ENCODE results near the gene AP1B1.
"Not testable (repeated sequence)": the region's sequence is repeated elsewhere in the genome, so short reads cannot be mapped to it uniquely, and the experiment has no call there.

The AP1B1 gene

DNA sequence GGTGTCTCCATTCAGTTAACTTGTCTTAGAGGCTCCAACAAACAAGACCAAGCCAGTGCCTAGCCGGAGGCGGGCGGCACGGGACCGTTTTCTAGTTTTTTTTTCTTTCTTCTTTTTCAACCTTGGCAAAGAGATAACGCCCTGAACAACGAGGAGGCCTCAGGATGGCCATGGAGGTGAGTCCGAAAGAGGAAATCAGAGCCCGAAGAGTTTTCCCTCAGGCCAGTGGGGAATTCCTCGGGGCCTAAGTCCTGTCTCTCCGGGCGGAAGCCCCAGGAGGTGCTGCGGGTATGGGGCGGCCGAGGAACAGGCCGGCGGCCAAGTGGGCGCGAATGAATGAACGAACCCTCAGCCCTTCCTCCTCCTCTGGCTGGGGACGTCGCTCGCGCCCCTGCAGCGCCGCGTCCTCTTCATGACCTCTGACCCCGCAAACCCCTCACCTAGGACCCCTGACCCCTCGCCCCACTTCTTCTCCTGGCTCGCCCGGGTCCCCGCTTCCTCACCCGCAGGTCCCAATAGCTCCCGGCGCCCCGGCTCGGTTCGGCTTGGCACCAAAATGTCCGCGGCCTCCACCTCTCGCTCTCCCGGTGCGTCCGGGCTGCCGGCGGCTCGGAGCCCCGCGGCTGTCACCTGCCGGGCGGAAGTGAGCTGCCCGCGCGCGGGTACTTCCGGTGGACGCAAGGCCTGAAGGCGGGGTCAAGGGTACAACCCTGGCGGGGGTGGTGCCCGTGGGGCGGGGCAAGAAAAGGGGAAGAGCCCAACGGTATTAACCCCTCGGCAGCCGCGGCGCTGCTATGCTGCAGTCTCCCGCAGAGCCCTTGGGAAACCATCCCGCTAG lies at the start of gene AP1B1:
TSS of gene AP1B1 (minus strand) at position 650 of the 838 bp plus-strand sequence. CDS start 21,327 bp downstream, outside the sequence.
- H3K27me3 Mint-ChIP-seq (ENCODE audit: low read depth), result no peaks in the 10 kb centered on the region
- H3K4me3 Mint-ChIP-seq, result peak within 1 kb of the TSS; percentile 92
- peaks cover 16% of the 10 kb centered on the region for H3K36me3 Mint-ChIP-seq (ENCODE audit: low read depth)
- H3K4me1 Mint-ChIP-seq (ENCODE audit: low read depth), result peaks cover 21% of the 10 kb centered on the region
- peak; percentile 96 for DNase-seq (ENCODE audit: low spot score)
- H3K27ac Mint-ChIP-seq, result peak within 1 kb of the TSS; percentile 83
- H3K9me3 Mint-ChIP-seq, result no peaks in the 10 kb centered on the region

DNA sequence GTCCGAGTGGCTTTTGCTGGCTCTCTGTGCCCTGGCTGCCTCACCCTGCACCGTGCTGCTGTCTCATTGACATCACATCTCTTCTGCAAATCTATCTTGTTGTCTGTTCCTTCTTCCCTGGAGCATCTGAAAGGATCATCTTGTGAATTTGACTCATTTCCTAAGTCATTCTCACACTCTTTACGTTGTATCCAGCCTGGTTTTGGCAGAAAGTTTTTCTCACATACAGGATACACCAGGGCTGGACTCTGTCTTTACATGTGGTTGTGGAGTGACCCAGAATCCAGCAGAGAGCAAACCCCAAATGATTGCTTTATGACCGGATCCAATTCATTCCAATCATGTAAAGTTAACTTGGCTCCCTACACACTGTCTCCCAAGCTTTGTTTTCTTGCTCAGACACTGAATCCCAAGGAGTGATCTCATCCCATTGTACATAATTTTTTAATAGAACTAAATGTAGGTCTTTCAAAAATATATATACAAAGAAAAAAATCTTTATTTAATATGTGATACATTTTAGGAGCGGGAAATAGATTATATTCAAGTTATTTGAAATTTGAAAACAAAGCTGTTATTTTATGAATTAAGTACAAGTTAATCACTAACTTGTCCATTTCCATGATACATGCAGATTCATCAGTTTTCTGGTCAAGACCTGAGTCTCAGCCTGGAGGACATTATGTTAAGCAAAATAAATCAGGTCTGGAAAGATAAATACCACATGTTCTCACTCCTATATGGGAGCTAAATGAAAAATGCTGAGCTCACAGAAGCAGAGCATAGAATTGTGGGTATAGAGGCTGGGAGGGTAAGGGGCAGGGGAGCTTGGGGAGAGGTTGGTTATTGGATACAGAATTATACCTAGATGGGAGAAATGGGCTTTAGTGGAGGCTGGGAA lies 47.1 kb upstream of the AP1B1 start:
- Mint-ChIP-seq H3K9me3 (no peaks in the 10 kb centered on the region), H3K4me1 (ENCODE audit: low read depth) (no peaks in the 10 kb centered on the region), H3K27ac (no peak overlapping the region), H3K36me3 (ENCODE audit: low read depth) (no peaks in the 10 kb centered on the region), H3K27me3 (ENCODE audit: low read depth) (peaks cover 39% of the 10 kb centered on the region), H3K4me3 (no peak overlapping the region)
- no peak for DNase-seq (ENCODE audit: low spot score)

DNA sequence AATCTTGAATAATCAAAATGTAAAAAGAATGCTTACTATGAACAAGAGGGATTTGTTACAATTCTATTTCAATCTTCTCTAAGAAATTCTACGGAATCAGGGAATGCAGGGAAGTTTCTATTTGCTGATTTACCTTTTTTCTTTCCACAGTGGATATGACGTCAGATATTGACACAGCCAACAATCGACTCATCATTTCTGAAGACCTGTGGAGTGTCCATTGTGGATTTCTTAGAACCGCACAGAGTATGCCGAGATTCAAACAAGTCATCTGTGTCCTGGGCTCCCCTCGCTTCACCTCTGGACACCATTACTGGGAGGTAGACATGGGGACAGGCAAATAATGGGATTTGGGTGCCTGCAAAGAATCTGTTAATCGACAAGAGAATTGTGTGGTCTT lies 45.9 kb upstream of the AP1B1 start:
- Mint-ChIP-seq H3K4me3 (no peak overlapping the region), H3K9me3 (no peaks in the 10 kb centered on the region), H3K4me1 (ENCODE audit: low read depth) (no peaks in the 10 kb centered on the region), H3K27me3 (ENCODE audit: low read depth) (peaks cover 46% of the 10 kb centered on the region), H3K27ac (no peak overlapping the region), H3K36me3 (ENCODE audit: low read depth) (no peaks in the 10 kb centered on the region)
- DNase-seq (ENCODE audit: low spot score), result no peak

DNA sequence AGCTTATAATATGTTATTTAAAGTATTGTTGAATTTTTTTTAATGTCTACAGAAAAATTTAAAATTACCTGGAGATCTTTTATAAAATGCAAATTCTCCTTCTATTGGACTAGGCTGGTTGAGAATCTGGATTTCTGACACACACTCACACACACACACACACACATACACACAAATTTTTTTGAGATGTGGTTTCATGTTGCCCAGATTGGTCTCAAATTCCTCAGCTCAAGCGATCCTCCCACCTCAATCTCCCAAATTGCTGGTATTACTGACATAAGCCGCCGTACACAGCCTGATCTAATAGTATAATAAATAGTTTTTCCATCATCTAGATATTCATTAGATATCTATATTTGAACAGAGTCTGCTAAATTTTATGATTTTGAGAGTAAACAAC lies 45.5 kb upstream of the AP1B1 start:
- Mint-ChIP-seq H3K4me3 (no peak overlapping the region), H3K27ac (no peak overlapping the region), H3K27me3 (ENCODE audit: low read depth) (peaks cover 49% of the 10 kb centered on the region), H3K4me1 (ENCODE audit: low read depth) (no peaks in the 10 kb centered on the region), H3K9me3 (no peaks in the 10 kb centered on the region), H3K36me3 (ENCODE audit: low read depth) (no peaks in the 10 kb centered on the region)
- DNase-seq (ENCODE audit: low spot score), result no peak

DNA sequence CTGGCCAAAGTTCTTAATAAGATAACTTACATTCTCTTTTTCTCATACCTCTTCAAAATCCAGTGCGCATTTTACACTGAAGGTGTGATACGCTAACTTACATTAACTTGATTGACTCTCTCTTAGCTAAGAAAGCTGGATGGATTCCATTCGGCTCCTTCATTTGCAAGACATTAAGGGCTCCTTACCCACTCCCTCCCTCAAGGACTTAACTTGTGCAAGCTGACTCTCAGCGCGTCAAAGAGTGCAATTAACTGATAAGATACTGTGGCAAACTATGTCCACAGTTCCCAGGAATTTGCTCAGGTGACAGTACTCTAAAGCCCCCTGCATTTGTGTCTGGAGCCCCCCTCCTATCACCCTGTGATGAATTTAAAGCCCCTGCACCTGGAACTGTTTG lies 43.6 kb upstream of the AP1B1 start:
- Mint-ChIP-seq H3K4me3 (no peak overlapping the region), H3K27me3 (ENCODE audit: low read depth) (peaks cover 58% of the 10 kb centered on the region), H3K9me3 (no peaks in the 10 kb centered on the region), H3K27ac (no peak overlapping the region), H3K4me1 (ENCODE audit: low read depth) (no peaks in the 10 kb centered on the region), H3K36me3 (ENCODE audit: low read depth) (no peaks in the 10 kb centered on the region)
- no peak for DNase-seq (ENCODE audit: low spot score)

DNA sequence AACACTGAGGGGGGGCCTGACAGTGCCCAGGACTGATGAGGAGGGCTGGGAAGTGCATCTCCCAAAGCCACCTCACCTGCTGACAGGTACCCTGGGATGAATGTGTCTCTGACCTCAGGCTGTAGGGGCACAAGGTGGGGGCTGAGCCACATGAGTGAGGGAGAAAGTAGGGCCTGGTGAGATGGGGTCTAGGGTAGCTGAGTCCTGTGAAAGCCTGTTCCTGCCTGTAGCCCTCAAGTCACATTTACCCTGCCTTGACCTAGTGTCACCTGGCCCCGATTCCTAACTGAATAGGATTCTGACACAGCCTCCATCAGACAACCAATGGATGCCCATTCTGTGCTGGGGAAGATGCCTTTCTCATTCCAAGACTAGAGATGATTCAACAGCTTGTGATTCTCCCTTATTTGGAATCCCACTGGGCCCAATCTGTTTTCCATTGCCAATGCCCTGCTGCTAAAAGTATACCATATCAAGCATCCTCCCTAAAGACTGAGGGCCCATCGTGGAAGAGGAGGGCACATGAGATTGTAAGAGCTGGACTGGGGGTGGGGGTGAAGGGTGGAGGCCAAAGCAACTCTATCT lies 38.9 kb upstream of the AP1B1 start:
- Mint-ChIP-seq H3K4me1 (ENCODE audit: low read depth) (peaks cover 2% of the 10 kb centered on the region), H3K27ac (no peak overlapping the region), H3K36me3 (ENCODE audit: low read depth) (no peaks in the 10 kb centered on the region), H3K9me3 (no peaks in the 10 kb centered on the region), H3K27me3 (ENCODE audit: low read depth) (peaks cover 39% of the 10 kb centered on the region), H3K4me3 (no peak overlapping the region)
- no peak for DNase-seq (ENCODE audit: low spot score)

DNA sequence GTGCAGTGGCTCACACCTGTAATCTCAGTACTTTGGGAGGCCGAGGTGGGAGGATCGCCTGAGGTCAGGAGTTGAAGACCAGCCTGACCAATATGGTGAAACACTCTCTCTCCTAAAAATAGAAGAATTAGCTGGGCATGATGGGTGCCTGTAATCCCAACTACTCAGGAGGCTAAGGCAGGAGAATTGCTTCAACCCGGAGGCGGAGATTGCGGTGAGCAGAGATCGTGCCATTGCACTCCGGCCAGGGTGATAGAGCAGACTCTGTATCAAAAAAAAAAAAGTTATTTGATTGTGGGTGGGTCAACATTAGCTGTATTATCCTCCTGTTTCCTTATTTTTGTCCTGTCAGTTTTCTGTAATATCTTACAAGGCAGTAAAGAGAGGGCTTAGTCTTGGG lies 38.1 kb upstream of the AP1B1 start:
- no peak overlapping the region for H3K4me3 Mint-ChIP-seq
- H3K4me1 Mint-ChIP-seq (ENCODE audit: low read depth), result peaks cover 4% of the 10 kb centered on the region
- H3K27me3 Mint-ChIP-seq (ENCODE audit: low read depth), result peaks cover 34% of the 10 kb centered on the region
- DNase-seq (ENCODE audit: low spot score), result no peak
- H3K36me3 Mint-ChIP-seq (ENCODE audit: low read depth), result no peaks in the 10 kb centered on the region
- H3K27ac Mint-ChIP-seq, result no peak overlapping the region
- H3K9me3 Mint-ChIP-seq, result no peaks in the 10 kb centered on the region

DNA sequence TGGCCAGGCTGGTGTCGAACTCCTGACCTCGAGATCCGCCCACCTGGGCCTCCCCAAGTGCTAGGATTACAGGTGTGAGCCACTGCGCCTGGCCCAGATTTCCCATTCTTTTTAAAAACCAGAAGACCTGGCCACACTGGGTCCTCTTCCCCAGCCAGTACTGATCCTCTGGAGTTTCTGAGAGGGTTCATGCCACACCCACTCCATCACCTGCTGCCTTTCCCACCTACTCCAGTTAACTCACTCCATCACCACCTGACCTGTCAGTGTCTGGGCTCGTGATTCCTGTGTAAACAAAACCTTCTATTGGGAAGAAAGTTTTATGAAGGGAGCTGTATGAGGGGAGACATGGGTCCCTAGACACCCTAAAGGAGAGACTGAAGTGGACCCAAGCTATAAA lies 30.3 kb upstream of the AP1B1 start:
- not testable (repeated sequence) for DNase-seq (ENCODE audit: low spot score); H3K4me3 Mint-ChIP-seq; H3K9me3 Mint-ChIP-seq; H3K27me3 Mint-ChIP-seq (ENCODE audit: low read depth); H3K36me3 Mint-ChIP-seq (ENCODE audit: low read depth); H3K27ac Mint-ChIP-seq
- peaks cover 23% of the 10 kb centered on the region for H3K4me1 Mint-ChIP-seq (ENCODE audit: low read depth)

DNA sequence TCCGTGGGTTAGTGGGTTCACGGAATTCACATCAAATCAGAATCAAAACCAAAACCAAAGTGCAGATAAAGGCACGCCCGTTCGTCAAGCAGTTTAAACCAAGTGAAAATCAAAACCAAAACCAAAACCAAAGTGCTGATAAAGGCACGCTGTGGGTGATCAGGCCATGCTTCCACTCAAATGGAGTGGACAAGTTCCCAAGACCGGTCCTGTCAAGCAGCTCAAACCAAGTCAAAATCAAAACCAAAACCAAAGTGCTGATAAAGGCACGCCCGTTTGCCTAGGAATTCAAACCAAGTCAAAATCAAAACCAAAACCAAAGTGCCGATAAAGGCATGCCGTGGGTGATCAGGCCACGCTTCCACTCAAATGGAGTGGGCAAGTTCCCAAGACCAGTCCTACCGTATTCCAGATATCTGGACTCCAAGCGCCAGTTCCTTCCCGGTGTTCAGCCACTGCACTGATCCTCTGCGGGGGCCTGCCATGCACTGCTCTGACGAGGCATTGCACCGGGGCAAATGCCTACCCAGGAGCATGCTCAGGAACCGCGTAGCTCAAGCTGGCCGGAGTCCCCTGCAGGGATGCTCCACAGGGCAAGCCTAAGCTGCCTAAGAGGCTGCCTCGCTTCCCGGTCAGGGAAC lies 26.7 kb upstream of the AP1B1 start:
- H3K36me3 Mint-ChIP-seq (ENCODE audit: low read depth); H3K9me3 Mint-ChIP-seq; H3K27me3 Mint-ChIP-seq (ENCODE audit: low read depth): not testable (repeated sequence)
- Mint-ChIP-seq H3K4me1 (ENCODE audit: low read depth) (peaks cover 34% of the 10 kb centered on the region), H3K4me3 (peak overlapping the region; percentile 84), H3K27ac (peak overlapping the region; percentile 92)
- DNase-seq (ENCODE audit: low spot score), result peak; percentile 78

DNA sequence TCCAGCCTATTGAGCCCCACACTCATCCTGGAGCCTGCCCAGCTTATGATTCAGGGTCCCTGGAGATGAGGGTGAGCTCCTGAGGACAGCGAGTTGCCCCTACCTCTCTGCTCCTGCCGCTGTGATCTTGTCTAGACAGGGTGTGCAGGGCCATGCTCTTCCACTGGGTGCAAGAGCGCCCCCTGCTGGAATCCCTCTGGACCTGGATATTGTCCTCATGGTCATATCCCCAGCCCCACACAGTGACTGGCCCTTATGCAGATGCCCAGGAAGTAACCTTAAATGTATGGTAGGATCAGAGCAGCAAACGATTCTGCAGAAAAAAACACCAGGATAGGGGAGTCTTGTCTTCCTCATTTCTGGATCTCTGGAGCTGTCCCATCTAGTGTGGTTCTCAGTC lies 24.4 kb upstream of the AP1B1 start:
- H3K36me3 Mint-ChIP-seq (ENCODE audit: low read depth), result not testable (repeated sequence)

DNA sequence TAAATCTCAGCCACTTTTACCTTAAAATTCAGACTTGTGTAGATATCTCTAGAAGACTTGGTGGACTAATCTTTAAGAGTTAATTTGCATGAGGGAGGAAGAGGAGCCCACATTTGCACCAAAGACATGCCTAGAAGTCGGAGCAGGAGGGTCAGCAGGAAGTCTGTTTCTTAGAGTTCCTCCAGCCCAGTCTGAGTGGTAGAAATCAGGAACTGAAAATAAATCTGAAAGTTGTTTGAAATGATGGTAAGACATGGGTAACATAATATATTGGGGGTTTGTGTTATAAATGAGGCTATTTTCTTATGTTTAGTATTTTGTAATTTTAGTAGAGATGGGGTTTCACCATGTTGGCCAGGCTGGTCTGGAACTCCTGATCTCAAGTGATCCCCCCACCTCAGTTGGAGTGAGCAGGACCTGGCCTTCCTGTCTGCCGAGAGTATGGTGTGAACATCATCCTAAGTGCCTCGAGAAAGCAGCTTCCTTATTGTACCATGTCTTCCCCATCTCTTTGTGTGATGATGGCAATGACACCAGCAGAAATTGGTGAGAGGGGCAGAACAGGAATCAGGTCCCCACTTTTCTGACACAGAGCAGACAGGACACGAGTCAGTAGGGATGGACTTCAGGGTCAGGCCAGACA lies 23.3 kb upstream of the AP1B1 start:
- H3K27ac Mint-ChIP-seq; H3K9me3 Mint-ChIP-seq; H3K27me3 Mint-ChIP-seq (ENCODE audit: low read depth); H3K36me3 Mint-ChIP-seq (ENCODE audit: low read depth); DNase-seq (ENCODE audit: low spot score); H3K4me3 Mint-ChIP-seq: not testable (repeated sequence)
- H3K4me1 Mint-ChIP-seq (ENCODE audit: low read depth), result peaks cover 45% of the 10 kb centered on the region

More for the DNA sequence above, 24.4 kb upstream of the AP1B1 start:
- H3K27me3 Mint-ChIP-seq (ENCODE audit: low read depth); H3K4me3 Mint-ChIP-seq; H3K9me3 Mint-ChIP-seq; H3K27ac Mint-ChIP-seq: not testable (repeated sequence)
- DNase-seq (ENCODE audit: low spot score), result peak; percentile 23
- H3K4me1 Mint-ChIP-seq (ENCODE audit: low read depth), result peaks cover 40% of the 10 kb centered on the region

DNA sequence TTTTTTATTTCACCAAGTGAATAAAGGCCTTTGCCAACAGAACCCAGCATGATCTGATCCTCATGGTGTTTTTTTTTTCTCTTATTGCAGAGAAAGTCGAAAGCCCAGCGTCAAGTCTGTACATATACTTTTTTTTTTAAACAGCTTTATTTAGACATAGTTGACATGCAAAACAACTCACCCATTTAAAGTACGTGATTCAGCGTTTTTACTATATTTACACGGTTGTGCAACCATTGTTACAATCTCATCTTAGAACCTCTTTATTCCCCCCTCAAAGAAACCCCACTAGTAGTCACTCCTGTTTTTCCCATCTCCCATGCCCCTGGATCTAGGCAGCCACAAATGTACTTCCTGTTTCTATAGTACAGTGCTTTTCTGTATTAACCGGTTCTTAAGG lies 20.6 kb upstream of the AP1B1 start:
- Mint-ChIP-seq H3K9me3 (no peaks in the 10 kb centered on the region), H3K4me1 (ENCODE audit: low read depth) (peaks cover 27% of the 10 kb centered on the region), H3K4me3 (no peak overlapping the region), H3K36me3 (ENCODE audit: low read depth) (no peaks in the 10 kb centered on the region), H3K27ac (no peak overlapping the region), H3K27me3 (ENCODE audit: low read depth) (peaks cover 6% of the 10 kb centered on the region)
- no peak for DNase-seq (ENCODE audit: low spot score)

DNA sequence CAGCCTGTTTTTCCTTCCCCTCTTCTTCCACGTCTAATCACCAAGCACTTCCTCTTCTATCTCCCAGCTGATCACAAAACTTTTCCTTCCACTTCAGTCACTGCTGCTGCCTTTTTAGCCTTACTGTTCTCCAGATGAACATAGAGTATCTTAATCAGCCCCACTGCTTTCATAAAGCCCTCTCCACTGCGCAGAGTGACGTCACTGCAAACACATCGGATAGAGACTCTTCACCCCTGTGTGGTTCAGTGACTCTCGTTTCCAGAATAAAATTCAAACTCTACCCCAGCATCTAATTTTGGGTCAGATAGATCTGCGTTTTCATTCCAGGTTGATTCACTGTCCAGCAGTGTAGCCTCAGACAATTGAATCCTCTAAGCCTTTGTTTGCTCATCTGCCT lies 13.2 kb upstream of the AP1B1 start:
- not testable (repeated sequence) for H3K36me3 Mint-ChIP-seq (ENCODE audit: low read depth); H3K4me1 Mint-ChIP-seq (ENCODE audit: low read depth); H3K9me3 Mint-ChIP-seq; H3K27ac Mint-ChIP-seq; DNase-seq (ENCODE audit: low spot score); H3K4me3 Mint-ChIP-seq
- H3K27me3 Mint-ChIP-seq (ENCODE audit: low read depth), result peaks cover 28% of the 10 kb centered on the region

Measured in T-helper 2 cell treated with Interferon-gamma antibody and Interleukin-4, amounts not matched to agents 5 μg/mL and 100 μg/mL, for 36 hours (primary cell).